HepG2 (cell line): ENCODE measurements around the gene ADGRD1.

Experiments
- ARHGAP35 ChIP-seq: sonication (generic); formaldehyde crosslinking; IDR thresholded peaks from 2 replicates; pipeline ENCODE4 v1.9.0; 2022; ENCODE audit warnings: mild to moderate bottlenecking, inconsistent platforms, moderate library complexity, missing genetic modification reagents, borderline replicate concordance
- BCL6 ChIP-seq: IDR thresholded peaks from 2 replicates; pipeline ENCODE4 v1.6.1; 2016; ENCODE audit warnings: missing genetic modification reagents, missing compliant biosample characterization
- ELF3 ChIP-seq: IDR thresholded peaks from 2 replicates; pipeline ENCODE4 v1.6.1; 2016; ENCODE audit warnings: missing genetic modification reagents, missing compliant biosample characterization
- ETV5 ChIP-seq: IDR thresholded peaks from 2 replicates; pipeline ENCODE4 v1.6.1; 2018; ENCODE audit warnings: missing biosample characterization, missing genetic modification reagents, inconsistent platforms, borderline replicate concordance
- HCFC1 ChIP-seq: fragments of 150-350 bp; IDR thresholded peaks from 2 replicates; pipeline ENCODE4 v1.6.1; 2014; ENCODE audit warnings: low read depth, low read length
- NR1H2 ChIP-seq: sonication (generic); formaldehyde crosslinking; IDR thresholded peaks from 2 replicates; pipeline ENCODE4 v1.8.1; 2022; ENCODE audit warnings: low read depth, missing genetic modification reagents, borderline replicate concordance
- PITX1 ChIP-seq: sonication (generic); formaldehyde crosslinking; IDR thresholded peaks from 2 replicates; pipeline ENCODE4 v1.5.1; 2020; ENCODE audit warnings: mild to moderate bottlenecking, missing genetic modification reagents
- SRSF4 ChIP-seq: fragments of 200-400 bp; formaldehyde crosslinking; IDR thresholded peaks from one replicate; pipeline ENCODE4 v1.6.1; 2018; ENCODE audit warnings: mild to moderate bottlenecking, low read depth, low read length, moderate library complexity; ENCODE audit not compliant: poor library complexity, severe bottlenecking

DNA sequence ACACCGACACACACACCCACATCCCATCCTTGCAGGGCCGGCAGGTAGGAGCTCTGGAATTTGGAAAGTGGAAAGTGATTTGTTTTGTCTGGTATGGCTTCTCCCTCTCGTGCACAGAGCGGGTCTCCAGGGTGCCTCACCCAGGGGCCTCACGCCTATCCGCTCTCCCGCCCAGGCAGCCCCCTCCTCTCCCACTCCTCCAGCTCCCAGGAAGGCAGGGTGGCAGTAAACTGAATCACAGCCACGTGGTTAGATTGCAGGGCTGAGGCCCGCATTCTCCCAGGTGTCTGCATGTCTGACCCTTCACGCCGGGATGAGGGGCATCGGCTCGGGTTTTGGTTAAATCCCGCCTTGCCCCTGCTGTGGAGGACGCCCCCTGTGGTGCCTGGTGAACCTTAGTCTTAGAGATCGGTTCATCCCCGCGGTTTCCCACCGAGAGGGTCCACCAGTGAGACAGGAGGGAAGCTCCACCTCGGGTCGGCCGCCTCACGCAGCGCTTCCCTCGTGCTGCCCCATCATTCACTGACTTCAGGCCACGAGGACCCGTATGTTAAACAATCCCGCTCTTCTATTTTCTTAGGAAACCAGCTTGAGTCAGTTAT is 64.4 kb downstream of the ADGRD1 start:
- no peak for TF ChIP-seq HCFC1
- TF ChIP-seq BCL6 (CRISPR knock-in tag), result no peak
- TF ChIP-seq SRSF4, result no peak
- TF ChIP-seq NR1H2 (CRISPR knock-in tag), result no peak
- no peak for TF ChIP-seq PITX1 (CRISPR knock-in tag)
- TF ChIP-seq ETV5 (CRISPR knock-in tag), result no peak
- no peak for TF ChIP-seq ELF3 (CRISPR knock-in tag)
- no peak for TF ChIP-seq ARHGAP35 (CRISPR knock-in tag)
